H7 (cell line): Measurements from ENCODE around the gene NTHL1. TPM values are rescaled to one million over a fixed set of nuclear protein-coding genes. Genes with fewer than 3 reads are reported as not detected.

Experiments used
- DNase-seq: peaks from one replicate; pipeline ENCODE4 v3.0.0; 2012
- H3K27me3 ChIP-seq: 2 replicates; pipeline ENCODE4 v1.6.0; 2011; ENCODE audit warnings: mild to moderate bottlenecking, low read length; ENCODE audit not compliant: control insufficient read depth, insufficient read depth
- H3K36me3 ChIP-seq: replicated peaks from 2 replicates; pipeline ENCODE4 v1.5.1; 2011; ENCODE audit warnings: low read length; ENCODE audit not compliant: control insufficient read depth, insufficient read depth
- H3K4me3 ChIP-seq: 2 replicates; pipeline ENCODE4 v1.5.1; 2011; ENCODE audit warnings: low read depth, mild to moderate bottlenecking, control low read depth, low read length, moderate library complexity; ENCODE audit not compliant: insufficient read depth
- total RNA-seq: library from RNA; depleted of rRNA; stranded (reverse); fragments of >200 nt; shearing (Covaris generic); gene quantifications from 2 replicates; pipeline ENCODE4 v1.2.3, GENCODE V29; 2014

Gene NTHL1
- total RNA-seq, 1 experiment from 2014 or later: 108 TPM

- Histone ChIP-seq H3K4me3 (no peak overlapping the region), H3K27me3 (no peaks in the 10 kb centered on the region), H3K36me3 (no peaks in the 10 kb centered on the region; the same call in none of the 2 replicates)
- no peak for DNase-seq
These were observed 40.4 kb upstream of the NTHL1 start for GRCh38 chr16:2087748-2088631.

GRCh38 chr16:2086812-2087747, 39.4 kb upstream of the NTHL1 start:
- Histone ChIP-seq H3K4me3 (no peak overlapping the region), H3K27me3 (no peaks in the 10 kb centered on the region), H3K36me3 (peaks cover 2% of the 10 kb centered on the region)
- DNase-seq: no peak

DNA sequence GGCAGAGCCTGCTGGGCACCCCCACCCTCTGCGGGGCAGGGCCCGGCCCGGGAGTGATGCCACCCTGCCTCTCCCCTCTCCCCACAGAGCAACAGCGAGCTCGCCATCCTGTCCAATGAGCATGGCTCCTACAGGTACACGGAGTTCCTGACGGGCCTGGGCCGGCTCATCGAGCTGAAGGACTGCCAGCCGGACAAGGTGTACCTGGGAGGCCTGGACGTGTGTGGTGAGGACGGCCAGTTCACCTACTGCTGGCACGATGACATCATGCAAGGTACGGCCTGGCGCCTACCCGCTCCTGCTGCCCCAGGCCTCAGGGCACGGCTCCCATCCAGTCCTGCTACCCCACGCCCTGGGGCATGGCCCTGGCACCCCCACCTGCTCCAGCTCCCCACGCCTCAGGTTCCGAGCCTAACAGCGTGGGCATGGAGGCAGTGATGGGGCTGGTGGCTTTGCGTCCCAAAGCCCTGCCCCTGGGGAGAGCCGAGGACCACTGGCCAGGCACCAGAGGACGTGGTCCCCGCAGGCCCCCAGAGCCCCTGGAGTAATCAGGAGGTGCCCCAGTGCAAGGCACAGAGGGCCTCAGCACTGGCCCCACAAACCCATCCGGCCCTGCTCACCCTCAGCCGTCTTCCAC, 38.6 kb upstream of the NTHL1 start:
- Histone ChIP-seq H3K27me3 (no peaks in the 10 kb centered on the region), H3K36me3 (peaks cover 2% of the 10 kb centered on the region), H3K4me3 (no peak overlapping the region)
- DNase-seq: no peak

GRCh38 chr16:2085669-2086068, 38.0 kb upstream of the NTHL1 start:
- H3K4me3 ChIP-seq: no peak overlapping the region
- no peak for DNase-seq
- no peaks in the 10 kb centered on the region for H3K27me3 ChIP-seq
- peaks cover 2% of the 10 kb centered on the region for H3K36me3 ChIP-seq

DNA sequence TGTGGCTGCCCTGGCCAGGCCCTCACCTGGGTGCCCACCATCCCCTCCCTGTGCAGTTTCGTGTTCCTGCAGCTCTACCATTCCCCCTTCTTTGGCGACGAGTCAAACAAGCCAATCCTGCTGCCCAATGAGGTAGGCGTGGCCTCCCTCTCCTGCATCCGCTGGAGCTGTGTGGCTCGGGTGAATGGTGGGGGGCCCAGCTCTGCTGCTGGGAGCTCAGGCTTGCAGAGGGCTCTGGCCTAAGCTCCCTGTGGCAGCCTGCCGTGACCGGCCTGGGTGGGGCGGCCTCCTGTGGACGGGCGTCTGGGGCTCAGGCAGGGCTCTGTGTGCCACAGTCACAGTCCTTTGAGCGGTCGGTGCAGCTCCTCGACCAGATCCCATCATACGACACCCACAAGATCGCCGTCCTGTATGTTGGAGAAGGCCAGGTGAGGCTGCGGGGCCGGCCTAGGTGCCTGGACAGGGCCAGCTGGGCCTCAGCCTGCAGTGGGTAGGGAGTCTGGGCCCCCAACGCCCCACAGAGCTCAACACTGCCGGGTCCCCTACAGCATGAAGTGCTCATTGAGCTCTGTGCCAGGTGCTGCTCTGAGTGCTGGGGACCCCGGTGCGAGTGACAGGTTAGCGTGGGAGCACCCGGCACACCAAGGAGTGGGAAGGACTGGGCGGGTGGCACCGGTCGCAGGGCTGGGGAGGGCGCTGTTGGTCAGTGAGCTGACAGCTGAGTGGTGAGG, 37.4 kb upstream of the NTHL1 start:
- H3K4me3 ChIP-seq: no peak overlapping the region
- peaks cover 2% of the 10 kb centered on the region for H3K36me3 ChIP-seq
- peak; percentile 81 for DNase-seq
- no peaks in the 10 kb centered on the region for H3K27me3 ChIP-seq

DNA sequence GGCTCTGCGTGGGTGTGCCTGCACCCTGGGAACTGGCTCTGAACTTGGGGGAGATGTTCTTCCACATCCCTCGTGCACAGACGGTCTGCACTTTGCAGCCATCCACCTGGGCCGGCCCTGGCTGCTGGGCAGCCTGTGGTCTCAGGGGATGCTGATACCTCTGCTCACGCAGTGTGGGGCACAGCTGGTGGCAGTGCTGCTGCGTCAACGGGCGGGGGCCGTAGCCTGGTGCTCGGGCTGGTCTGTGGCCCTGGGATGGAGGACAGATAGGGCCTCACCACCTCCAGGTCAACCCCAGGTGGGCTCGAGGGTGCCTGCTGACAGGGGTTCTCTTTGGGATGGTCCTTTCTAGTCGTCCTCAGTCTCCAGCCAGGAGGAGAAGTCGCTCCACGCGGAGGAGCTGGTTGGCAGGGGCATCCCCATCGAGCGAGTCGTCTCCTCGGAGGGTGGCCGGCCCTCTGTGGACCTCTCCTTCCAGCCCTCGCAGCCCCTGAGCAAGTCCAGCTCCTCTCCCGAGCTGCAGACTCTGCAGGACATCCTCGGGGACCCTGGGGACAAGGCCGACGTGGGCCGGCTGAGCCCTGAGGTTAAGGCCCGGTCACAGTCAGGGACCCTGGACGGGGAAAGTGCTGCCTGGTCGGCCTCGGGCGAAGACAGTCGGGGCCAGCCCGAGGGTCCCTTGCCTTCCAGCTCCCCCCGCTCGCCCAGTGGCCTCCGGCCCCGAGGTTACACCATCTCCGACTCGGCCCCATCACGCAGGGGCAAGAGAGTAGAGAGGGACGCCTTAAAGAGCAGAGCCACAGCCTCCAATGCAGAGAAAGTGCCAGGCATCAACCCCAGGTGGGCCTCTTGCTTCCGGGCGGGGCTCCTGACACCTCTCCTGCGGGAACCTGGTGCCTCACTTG, 36.5 kb upstream of the NTHL1 start:
- no peaks in the 10 kb centered on the region for H3K27me3 ChIP-seq
- H3K36me3 ChIP-seq: peaks cover 2% of the 10 kb centered on the region
- H3K4me3 ChIP-seq: no peak overlapping the region
- no peak for DNase-seq

DNA sequence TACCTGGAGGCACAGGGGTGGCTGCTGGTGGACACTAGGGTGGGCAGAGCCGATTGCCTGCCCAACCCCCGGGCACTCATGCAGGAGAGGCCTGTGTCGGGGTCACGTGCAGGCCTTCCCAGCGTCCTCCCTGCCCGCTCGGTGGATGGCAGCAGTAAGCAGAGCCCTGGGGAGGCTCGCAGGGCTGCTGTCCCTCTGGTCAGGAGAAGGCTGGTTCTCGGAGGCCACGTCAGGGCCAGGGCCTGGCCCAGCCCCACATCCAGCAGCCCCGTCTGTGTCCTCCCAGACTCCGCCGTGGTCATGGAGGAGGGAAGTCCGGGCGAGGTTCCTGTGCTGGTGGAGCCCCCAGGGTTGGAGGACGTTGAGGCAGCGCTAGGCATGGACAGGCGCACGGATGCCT, 35.8 kb upstream of the NTHL1 start:
- peaks cover 2% of the 10 kb centered on the region for H3K36me3 ChIP-seq
- no peak for DNase-seq
- H3K27me3 ChIP-seq: no peaks in the 10 kb centered on the region
- H3K4me3 ChIP-seq: no peak overlapping the region

GRCh38 chr16:2082983-2083364, 35.3 kb upstream of the NTHL1 start:
- Histone ChIP-seq H3K36me3 (peaks cover 2% of the 10 kb centered on the region), H3K27me3 (no peaks in the 10 kb centered on the region), H3K4me3 (no peak overlapping the region)
- peak; percentile 71 for DNase-seq

GRCh38 chr16:2082171-2082982, 34.7 kb upstream of the NTHL1 start:
- Histone ChIP-seq H3K36me3 (peaks cover 2% of the 10 kb centered on the region), H3K4me3 (no peak overlapping the region), H3K27me3 (no peaks in the 10 kb centered on the region)
- DNase-seq: peak; percentile 78

- H3K27me3 ChIP-seq: no peaks in the 10 kb centered on the region
- DNase-seq: peak; percentile 67
- peaks cover 2% of the 10 kb centered on the region for H3K36me3 ChIP-seq
- no peak overlapping the region for H3K4me3 ChIP-seq
These were observed 33.8 kb upstream of the NTHL1 start for GRCh38 chr16:2081201-2082084.

DNA sequence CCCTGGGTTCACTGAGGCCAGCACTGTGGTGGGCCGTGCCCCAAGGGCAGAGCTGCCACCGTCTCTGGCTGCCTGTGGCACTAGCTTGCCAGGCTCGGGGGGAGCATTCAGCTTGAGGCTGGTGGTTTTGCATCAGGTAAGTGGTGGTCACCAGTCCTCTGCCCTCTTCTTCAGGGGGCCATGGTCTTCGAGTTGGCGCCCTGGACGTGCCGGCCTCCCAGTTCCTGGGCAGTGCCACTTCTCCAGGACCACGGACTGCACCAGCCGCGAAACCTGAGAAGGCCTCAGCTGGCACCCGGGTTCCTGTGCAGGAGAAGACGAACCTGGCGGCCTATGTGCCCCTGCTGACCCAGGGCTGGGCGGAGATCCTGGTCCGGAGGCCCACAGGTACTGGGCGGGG, 32.4 kb upstream of the NTHL1 start:
- Histone ChIP-seq H3K36me3 (peaks cover 2% of the 10 kb centered on the region), H3K27me3 (no peaks in the 10 kb centered on the region), H3K4me3 (no peak overlapping the region)
- DNase-seq: no peak

DNA sequence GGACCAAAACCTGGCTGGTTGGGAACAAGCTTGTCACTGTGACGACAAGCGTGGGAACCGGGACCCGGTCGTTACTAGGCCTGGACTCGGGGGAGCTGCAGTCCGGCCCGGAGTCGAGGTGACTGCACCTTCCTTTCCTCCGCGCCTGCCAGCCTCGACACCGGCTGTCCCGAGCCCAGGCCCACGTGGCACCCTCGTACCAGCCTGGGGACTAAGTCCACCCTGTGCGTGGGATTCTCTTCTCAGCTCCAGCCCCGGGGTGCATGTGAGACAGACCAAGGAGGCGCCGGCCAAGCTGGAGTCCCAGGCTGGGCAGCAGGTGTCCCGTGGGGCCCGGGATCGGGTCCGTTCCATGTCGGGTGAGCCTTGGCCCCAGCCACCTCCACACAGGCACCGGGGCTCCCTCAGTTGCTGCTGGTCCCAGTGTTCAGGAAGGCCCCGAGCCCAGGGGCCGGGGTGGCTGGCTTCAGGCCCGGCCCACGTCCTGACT, 31.7 kb upstream of the NTHL1 start:
- Histone ChIP-seq H3K4me3 (no peak overlapping the region), H3K36me3 (peaks cover 2% of the 10 kb centered on the region), H3K27me3 (no peaks in the 10 kb centered on the region)
- DNase-seq: peak; percentile 70
